ENCODE results near the gene TACSTD2.

The TACSTD2 gene

DNA sequence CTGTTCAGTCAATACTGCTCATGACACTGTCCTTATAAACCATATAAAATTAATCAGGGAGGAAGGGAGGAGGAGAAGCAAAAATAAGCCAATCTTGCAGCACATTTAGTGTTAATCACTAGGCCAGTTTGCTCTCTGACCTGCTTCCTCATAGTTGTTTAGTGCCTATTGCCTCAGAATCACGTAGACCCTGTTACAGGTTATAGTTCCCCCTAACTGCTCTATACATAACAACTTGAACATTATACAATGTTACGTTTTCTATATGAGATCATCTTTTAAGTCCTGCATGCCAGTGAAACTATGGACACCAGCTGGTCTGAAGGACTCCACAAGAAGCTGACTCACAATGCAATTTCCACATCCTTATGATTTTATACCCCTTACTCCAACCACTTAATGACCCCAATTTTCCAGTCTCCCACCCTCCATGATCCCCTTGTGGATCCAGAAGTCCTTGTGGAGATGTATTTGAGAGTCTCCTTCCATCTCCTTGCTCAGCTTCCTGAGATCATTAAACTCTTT is 34.9 kb upstream of the TACSTD2 start:
- Histone ChIP-seq H3K27me3 (ENCODE audit: insufficient read depth, low read length, poor library complexity, severe bottlenecking) (no peaks in the 10 kb centered on the region), H3K9me2 (replicated peaks; ENCODE audit: low read depth, low read length) (no peaks in the 10 kb centered on the region), H4K20me1 (ENCODE audit: insufficient read depth, low read length, poor library complexity, severe bottlenecking) (no peaks in the 10 kb centered on the region), H3K4me1 (ENCODE audit: insufficient read depth, low read length, poor library complexity, severe bottlenecking) (no peaks in the 10 kb centered on the region), H3K4me3 (ENCODE audit: low read length, poor library complexity, severe bottlenecking) (no peak overlapping the region), H3K9me3 (ENCODE audit: insufficient read depth, low read depth, low read length) (no peaks in the 10 kb centered on the region), H3K79me2 (ENCODE audit: insufficient read depth, low read length) (no peaks in the 10 kb centered on the region), H3K36me3 (ENCODE audit: insufficient read depth, low read length) (no peaks in the 10 kb centered on the region), H3K9ac (ENCODE audit: low read depth, low read length, poor library complexity, severe bottlenecking) (no peak overlapping the region), H3F3A (ENCODE audit: low read depth) (no peaks in the 10 kb centered on the region), H2AFZ (ENCODE audit: low read length) (no peak overlapping the region), H3K4me2 (ENCODE audit: low read depth, low read length, poor library complexity, severe bottlenecking) (no peak overlapping the region)
- TF ChIP-seq EZH2phosphoT487 (IDR thresholded peaks at IDR 0.05; ENCODE audit: borderline replicate concordance) (no peak), CTCF (conservative IDR thresholded peaks at IDR 0.05; ENCODE audit: low read length) (no peak)

- Histone ChIP-seq H3K9me3 (ENCODE audit: insufficient read depth, low read depth, low read length) (no peaks in the 10 kb centered on the region), H3K79me2 (ENCODE audit: insufficient read depth, low read length) (no peaks in the 10 kb centered on the region), H3K4me3 (ENCODE audit: low read length, poor library complexity, severe bottlenecking) (no peak overlapping the region), H3K36me3 (ENCODE audit: insufficient read depth, low read length) (no peaks in the 10 kb centered on the region), H3K9me2 (replicated peaks; ENCODE audit: low read depth, low read length) (no peaks in the 10 kb centered on the region), H3K4me2 (ENCODE audit: low read depth, low read length, poor library complexity, severe bottlenecking) (no peak overlapping the region), H3K27me3 (ENCODE audit: insufficient read depth, low read length, poor library complexity, severe bottlenecking) (no peaks in the 10 kb centered on the region), H4K20me1 (ENCODE audit: insufficient read depth, low read length, poor library complexity, severe bottlenecking) (no peaks in the 10 kb centered on the region), H2AFZ (ENCODE audit: low read length) (no peak overlapping the region), H3F3A (ENCODE audit: low read depth) (no peaks in the 10 kb centered on the region), H3K9ac (ENCODE audit: low read depth, low read length, poor library complexity, severe bottlenecking) (no peak overlapping the region), H3K4me1 (ENCODE audit: insufficient read depth, low read length, poor library complexity, severe bottlenecking) (no peaks in the 10 kb centered on the region)
- no peak for TF ChIP-seq EZH2phosphoT487 (IDR thresholded peaks at IDR 0.05; ENCODE audit: borderline replicate concordance)
- TF ChIP-seq CTCF (conservative IDR thresholded peaks at IDR 0.05; ENCODE audit: low read length), result no peak
Observed at GRCh38 chr1:58608945-58609344, 31.9 kb upstream of the TACSTD2 start.

DNA sequence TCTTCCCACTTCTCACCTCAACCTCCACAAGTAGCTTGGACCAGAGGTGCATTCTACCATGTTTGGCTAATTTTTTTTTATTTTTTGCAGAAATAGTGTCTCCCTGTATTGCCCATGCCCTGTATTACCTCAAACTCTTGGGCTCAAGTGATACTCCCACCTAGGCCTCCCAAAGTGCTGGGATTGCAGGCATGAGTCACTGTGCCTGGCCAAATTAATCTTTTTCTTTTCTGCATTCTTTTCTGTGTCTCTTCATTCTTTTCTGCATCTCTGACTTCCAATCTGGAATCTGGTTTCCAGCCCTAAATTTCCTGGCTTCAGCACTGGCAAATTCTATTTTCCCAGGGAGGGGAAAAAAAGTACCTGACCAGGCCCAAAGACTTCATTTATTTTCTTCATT is 31.2 kb upstream of the TACSTD2 start:
- no peak overlapping the region for H2AFZ ChIP-seq (ENCODE audit: low read length)
- no peaks in the 10 kb centered on the region for H3K4me1 ChIP-seq (ENCODE audit: insufficient read depth, low read length, poor library complexity, severe bottlenecking)
- no peaks in the 10 kb centered on the region for H3K79me2 ChIP-seq (ENCODE audit: insufficient read depth, low read length)
- no peaks in the 10 kb centered on the region for H3F3A ChIP-seq (ENCODE audit: low read depth)
- H3K27me3 ChIP-seq (ENCODE audit: insufficient read depth, low read length, poor library complexity, severe bottlenecking), result no peaks in the 10 kb centered on the region
- TF ChIP-seq CTCF (conservative IDR thresholded peaks at IDR 0.05; ENCODE audit: low read length) (no peak), EZH2phosphoT487 (IDR thresholded peaks at IDR 0.05; ENCODE audit: borderline replicate concordance) (no peak)
- H3K9me3 ChIP-seq (ENCODE audit: insufficient read depth, low read depth, low read length), result no peaks in the 10 kb centered on the region
- H3K4me2 ChIP-seq (ENCODE audit: low read depth, low read length, poor library complexity, severe bottlenecking), result no peak overlapping the region
- no peak overlapping the region for H3K9ac ChIP-seq (ENCODE audit: low read depth, low read length, poor library complexity, severe bottlenecking)
- no peak overlapping the region for H3K4me3 ChIP-seq (ENCODE audit: low read length, poor library complexity, severe bottlenecking)
- H4K20me1 ChIP-seq (ENCODE audit: insufficient read depth, low read length, poor library complexity, severe bottlenecking), result no peaks in the 10 kb centered on the region
- H3K36me3 ChIP-seq (ENCODE audit: insufficient read depth, low read length), result no peaks in the 10 kb centered on the region
- H3K9me2 ChIP-seq (replicated peaks; ENCODE audit: low read depth, low read length), result no peaks in the 10 kb centered on the region
